WTC11 (cell line): ENCODE data around the gene NDUFS7. TPM values are rescaled to one million over a fixed set of nuclear protein-coding genes. Genes with fewer than 3 reads are reported as not detected.

Experiments used
- ATAC-seq: fragments of 200-7000 bp; cut with Tn5 transposase; 2 replicates; pipeline ENCODE4 v1.10.0; 2021; ENCODE audit warnings: mild to moderate bottlenecking, moderate library complexity
- CTCF ChIA-PET: fragments of 300-600 bp; sonication (Branson Sonifier 250); formaldehyde crosslinking; loops from one replicate; lab custom pipeline; 2021; ENCODE audit warnings: antibody characterized with exemption; lab: Charles Lee
- POLR2A ChIA-PET: fragments of 350-600 bp; sonication (Branson Sonifier 250); formaldehyde crosslinking; loops from one replicate; lab custom pipeline; 2021; ENCODE audit warnings: antibody characterized with exemption; lab: Charles Lee
- DNase-seq: peaks from one replicate; pipeline ENCODE4 v3.0.0; 2021; ENCODE audit warnings: low spot score
- H3K27ac Mint-ChIP-seq: 2 replicates; pipeline ENCODE4 v1.8.0; 2021; ENCODE audit warnings: mixed read lengths
- H3K27me3 Mint-ChIP-seq: 2 replicates; pipeline ENCODE4 v1.8.0; 2021; ENCODE audit warnings: low read depth, mild to moderate bottlenecking, moderate library complexity, mixed read lengths
- H3K36me3 Mint-ChIP-seq: 2 replicates; pipeline ENCODE4 v1.8.0; 2021; ENCODE audit warnings: mixed read lengths
- H3K4me1 Mint-ChIP-seq: 2 replicates; pipeline ENCODE4 v1.8.0; 2022; ENCODE audit warnings: mixed read lengths
- H3K4me3 Mint-ChIP-seq: 2 replicates; pipeline ENCODE4 v1.8.0; 2021; ENCODE audit warnings: mild to moderate bottlenecking, moderate library complexity, mixed read lengths
- H3K9me3 Mint-ChIP-seq: 2 replicates; pipeline ENCODE4 v1.8.0; 2021; ENCODE audit warnings: mixed read lengths
- ATF1 ChIP-seq: sonication (generic); formaldehyde crosslinking; IDR thresholded peaks from 2 replicates; pipeline ENCODE4 v1.8.1; 2023; ENCODE audit warnings: mild to moderate bottlenecking, moderate library complexity, missing genetic modification reagents
- CBFB ChIP-seq: sonication (generic); formaldehyde crosslinking; IDR thresholded peaks from 2 replicates; pipeline ENCODE4 v1.8.1; 2022; ENCODE audit warnings: mild to moderate bottlenecking, low read depth, missing genetic modification reagents
- EMX1 ChIP-seq: fragments of 250-450 bp; sonication (Bioruptor Pico); IDR thresholded peaks from 2 replicates; pipeline ENCODE4 v1.8.0; 2021; ENCODE audit warnings: mild to moderate bottlenecking
- GABPB1 ChIP-seq: sonication (generic); formaldehyde crosslinking; IDR thresholded peaks from 2 replicates; pipeline ENCODE4 v1.8.1; 2023; ENCODE audit warnings: mild to moderate bottlenecking, missing genetic modification reagents
- GTF2I ChIP-seq: fragments of 250-450 bp; sonication (Bioruptor Pico); conservative IDR thresholded peaks from 2 replicates; pipeline ENCODE4 v1.4.0; 2021; ENCODE audit warnings: mild to moderate bottlenecking
- JUN ChIP-seq: sonication (generic); formaldehyde crosslinking; IDR thresholded peaks from 2 replicates; pipeline ENCODE4 v1.8.0; 2023; ENCODE audit warnings: mild to moderate bottlenecking, missing genetic modification reagents
- RORB ChIP-seq: fragments of 250-450 bp; sonication (Bioruptor Pico); IDR thresholded peaks from 2 replicates; pipeline ENCODE4 v1.9.0; 2021; ENCODE audit warnings: mild to moderate bottlenecking
- SOX15 ChIP-seq: fragments of 250-450 bp; sonication (Bioruptor Pico); IDR thresholded peaks from 2 replicates; pipeline ENCODE4 v1.9.0; 2021; ENCODE audit warnings: mild to moderate bottlenecking
- ZBTB21 ChIP-seq: sonication (generic); formaldehyde crosslinking; IDR thresholded peaks from 2 replicates; pipeline ENCODE4 v1.8.1; 2023; ENCODE audit warnings: mild to moderate bottlenecking, missing genetic modification reagents, borderline replicate concordance
- ZNF138 ChIP-seq: sonication (generic); formaldehyde crosslinking; conservative IDR thresholded peaks from 2 replicates; pipeline ENCODE4 v1.8.1; 2022; ENCODE audit warnings: mild to moderate bottlenecking, moderate library complexity, missing genetic modification reagents
- ZNF219 ChIP-seq: sonication (generic); formaldehyde crosslinking; IDR thresholded peaks from 2 replicates; pipeline ENCODE4 v1.8.0; 2023; ENCODE audit warnings: missing genetic modification reagents, mild to moderate bottlenecking, borderline replicate concordance
- ZNF263 ChIP-seq: sonication (generic); formaldehyde crosslinking; IDR thresholded peaks from 2 replicates; pipeline ENCODE4 v1.8.1; 2022; ENCODE audit warnings: low read depth, mild to moderate bottlenecking, moderate library complexity, missing genetic modification reagents
- total RNA-seq: library from RNA; stranded (reverse); gene quantifications from 3 replicates; pipeline ENCODE4 v1.2.3, GENCODE V29; 2021
- TF ChIP-seq, protein P1 (sequence below): sonication (generic); formaldehyde crosslinking; IDR thresholded peaks from 2 replicates; pipeline ENCODE4 v1.8.0; 2022; ENCODE audit warnings: mild to moderate bottlenecking, missing genetic modification reagents
- TF ChIP-seq, protein P2 (sequence below): sonication (generic); formaldehyde crosslinking; IDR thresholded peaks from 2 replicates; pipeline ENCODE4 v1.8.1; 2022; ENCODE audit warnings: mild to moderate bottlenecking, moderate library complexity, missing genetic modification reagents
- TF ChIP-seq, protein P3 (sequence below): sonication (generic); formaldehyde crosslinking; IDR thresholded peaks from 2 replicates; pipeline ENCODE4 v1.8.1; 2023; ENCODE audit warnings: mild to moderate bottlenecking, missing genetic modification reagents, borderline replicate concordance
- TF ChIP-seq, protein P4 (sequence below): sonication (generic); formaldehyde crosslinking; IDR thresholded peaks from 2 replicates; pipeline ENCODE4 v1.8.0; 2023; ENCODE audit warnings: mild to moderate bottlenecking, missing genetic modification reagents
- TF ChIP-seq, protein P5 (sequence below): sonication (generic); formaldehyde crosslinking; IDR thresholded peaks from 2 replicates; pipeline ENCODE4 v1.8.1; 2023; ENCODE audit warnings: mild to moderate bottlenecking, missing genetic modification reagents, moderate library complexity

The NDUFS7 gene
- total RNA-seq, 1 experiment from 2014 or later: 136 TPM

DNA sequence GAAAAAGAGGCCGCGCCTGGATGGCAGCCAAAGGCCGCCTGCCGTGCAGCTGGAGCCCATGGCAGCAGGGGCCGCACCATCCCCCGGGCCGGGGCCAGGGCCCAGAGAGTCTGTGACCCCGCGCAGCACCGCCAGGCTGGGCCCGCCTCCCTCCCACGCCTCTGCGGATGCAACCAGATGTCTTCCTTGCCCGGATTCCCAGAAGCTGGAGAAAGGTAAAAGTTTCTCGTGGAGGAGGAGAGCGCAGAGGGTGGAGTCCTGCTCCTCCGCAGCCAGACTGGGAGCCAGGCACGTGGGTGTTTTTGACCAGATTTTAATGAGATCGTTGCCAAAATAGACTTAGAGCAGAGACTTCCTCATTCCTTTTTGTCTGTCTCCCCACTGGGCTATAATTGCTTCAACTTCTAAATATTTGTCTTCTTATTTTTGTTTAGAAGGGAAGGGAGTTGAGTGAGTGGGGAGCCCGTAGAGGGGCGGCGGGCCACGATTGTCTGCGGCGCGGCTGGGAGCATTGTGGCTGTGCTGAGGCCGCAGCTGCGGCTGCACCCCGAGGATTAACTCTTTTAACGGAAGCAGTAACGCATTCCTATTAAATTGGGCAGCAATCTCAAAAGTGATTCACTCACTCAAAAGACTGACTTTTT, 22.8 kb upstream of the NDUFS7 start (continued):
- TF ChIP-seq, protein P1, sequence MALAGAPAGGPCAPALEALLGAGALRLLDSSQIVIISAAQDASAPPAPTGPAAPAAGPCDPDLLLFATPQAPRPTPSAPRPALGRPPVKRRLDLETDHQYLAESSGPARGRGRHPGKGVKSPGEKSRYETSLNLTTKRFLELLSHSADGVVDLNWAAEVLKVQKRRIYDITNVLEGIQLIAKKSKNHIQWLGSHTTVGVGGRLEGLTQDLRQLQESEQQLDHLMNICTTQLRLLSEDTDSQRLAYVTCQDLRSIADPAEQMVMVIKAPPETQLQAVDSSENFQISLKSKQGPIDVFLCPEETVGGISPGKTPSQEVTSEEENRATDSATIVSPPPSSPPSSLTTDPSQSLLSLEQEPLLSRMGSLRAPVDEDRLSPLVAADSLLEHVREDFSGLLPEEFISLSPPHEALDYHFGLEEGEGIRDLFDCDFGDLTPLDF (CRISPR knock-in tag): no peak
- TF ChIP-seq ATF1 (no peak), ZBTB21 (CRISPR knock-in tag) (no peak), SOX15 (CRISPR knock-in tag) (no peak)
- TF ChIP-seq, protein P2, sequence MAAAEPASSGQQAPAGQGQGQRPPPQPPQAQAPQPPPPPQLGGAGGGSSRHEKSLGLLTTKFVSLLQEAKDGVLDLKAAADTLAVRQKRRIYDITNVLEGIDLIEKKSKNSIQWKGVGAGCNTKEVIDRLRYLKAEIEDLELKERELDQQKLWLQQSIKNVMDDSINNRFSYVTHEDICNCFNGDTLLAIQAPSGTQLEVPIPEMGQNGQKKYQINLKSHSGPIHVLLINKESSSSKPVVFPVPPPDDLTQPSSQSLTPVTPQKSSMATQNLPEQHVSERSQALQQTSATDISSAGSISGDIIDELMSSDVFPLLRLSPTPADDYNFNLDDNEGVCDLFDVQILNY (CRISPR knock-in tag): no peak

DNA sequence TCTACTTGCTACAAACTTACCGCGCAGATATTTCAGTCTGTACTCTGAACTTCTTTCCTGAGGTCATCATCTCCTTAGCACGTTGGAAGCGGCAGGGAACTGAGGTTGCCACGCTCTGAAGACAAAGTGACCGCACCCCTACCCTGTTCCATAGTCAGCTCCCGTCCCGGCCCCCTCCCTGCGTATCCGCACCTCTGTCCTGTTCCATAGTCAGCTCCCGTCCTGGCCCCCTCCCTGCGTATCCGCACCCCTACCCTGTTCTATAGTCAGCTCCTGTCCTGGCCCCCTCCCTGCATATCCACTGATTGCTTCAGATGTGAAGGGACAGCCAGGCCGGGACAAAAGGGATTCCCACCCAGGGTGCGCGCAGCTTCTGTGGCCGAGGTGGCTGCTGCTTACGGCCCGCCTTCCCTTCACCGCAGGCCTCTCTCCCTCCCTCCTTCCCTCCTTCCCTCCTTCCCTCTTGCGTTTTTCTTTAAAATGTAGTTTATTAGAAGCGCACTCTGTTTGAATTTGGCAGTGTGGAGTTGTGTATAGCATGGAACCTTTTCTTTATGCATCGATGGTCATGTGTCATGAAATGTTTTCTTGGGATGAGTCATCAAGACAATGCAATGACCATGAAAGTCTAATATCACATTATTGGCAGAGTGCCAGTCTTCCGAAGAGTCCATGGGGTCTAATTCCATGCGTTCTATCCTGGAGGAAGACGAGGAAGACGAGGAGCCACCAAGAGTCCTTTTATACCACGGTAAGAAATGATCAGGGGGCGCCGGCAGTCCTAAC, 21.9 kb upstream of the NDUFS7 start:
- Mint-ChIP-seq H3K27ac (no peak overlapping the region; the same call in 1 of the 2 replicates), H3K27me3 (no peaks in the 10 kb centered on the region), H3K4me3 (no peak overlapping the region), H3K9me3 (no peaks in the 10 kb centered on the region), H3K36me3 (peaks cover 73% of the 10 kb centered on the region), H3K4me1 (peaks cover 28% of the 10 kb centered on the region)
- DNase-seq (no peak), ATAC-seq (no peak)
- TF ChIP-seq ZNF219 (CRISPR knock-in tag) (no peak), ZNF138 (CRISPR knock-in tag) (no peak), CBFB (CRISPR knock-in tag) (no peak), RORB (CRISPR knock-in tag) (no peak), GTF2I (CRISPR knock-in tag) (no peak), ZNF263 (CRISPR knock-in tag) (no peak), JUN (CRISPR knock-in tag) (no peak), GABPB1 (no peak), EMX1 (CRISPR knock-in tag) (no peak)
- TF ChIP-seq, protein P3, sequence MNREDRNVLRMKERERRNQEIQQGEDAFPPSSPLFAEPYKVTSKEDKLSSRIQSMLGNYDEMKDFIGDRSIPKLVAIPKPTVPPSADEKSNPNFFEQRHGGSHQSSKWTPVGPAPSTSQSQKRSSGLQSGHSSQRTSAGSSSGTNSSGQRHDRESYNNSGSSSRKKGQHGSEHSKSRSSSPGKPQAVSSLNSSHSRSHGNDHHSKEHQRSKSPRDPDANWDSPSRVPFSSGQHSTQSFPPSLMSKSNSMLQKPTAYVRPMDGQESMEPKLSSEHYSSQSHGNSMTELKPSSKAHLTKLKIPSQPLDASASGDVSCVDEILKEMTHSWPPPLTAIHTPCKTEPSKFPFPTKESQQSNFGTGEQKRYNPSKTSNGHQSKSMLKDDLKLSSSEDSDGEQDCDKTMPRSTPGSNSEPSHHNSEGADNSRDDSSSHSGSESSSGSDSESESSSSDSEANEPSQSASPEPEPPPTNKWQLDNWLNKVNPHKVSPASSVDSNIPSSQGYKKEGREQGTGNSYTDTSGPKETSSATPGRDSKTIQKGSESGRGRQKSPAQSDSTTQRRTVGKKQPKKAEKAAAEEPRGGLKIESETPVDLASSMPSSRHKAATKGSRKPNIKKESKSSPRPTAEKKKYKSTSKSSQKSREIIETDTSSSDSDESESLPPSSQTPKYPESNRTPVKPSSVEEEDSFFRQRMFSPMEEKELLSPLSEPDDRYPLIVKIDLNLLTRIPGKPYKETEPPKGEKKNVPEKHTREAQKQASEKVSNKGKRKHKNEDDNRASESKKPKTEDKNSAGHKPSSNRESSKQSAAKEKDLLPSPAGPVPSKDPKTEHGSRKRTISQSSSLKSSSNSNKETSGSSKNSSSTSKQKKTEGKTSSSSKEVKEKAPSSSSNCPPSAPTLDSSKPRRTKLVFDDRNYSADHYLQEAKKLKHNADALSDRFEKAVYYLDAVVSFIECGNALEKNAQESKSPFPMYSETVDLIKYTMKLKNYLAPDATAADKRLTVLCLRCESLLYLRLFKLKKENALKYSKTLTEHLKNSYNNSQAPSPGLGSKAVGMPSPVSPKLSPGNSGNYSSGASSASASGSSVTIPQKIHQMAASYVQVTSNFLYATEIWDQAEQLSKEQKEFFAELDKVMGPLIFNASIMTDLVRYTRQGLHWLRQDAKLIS: no peak
- TF ChIP-seq, protein P4, sequence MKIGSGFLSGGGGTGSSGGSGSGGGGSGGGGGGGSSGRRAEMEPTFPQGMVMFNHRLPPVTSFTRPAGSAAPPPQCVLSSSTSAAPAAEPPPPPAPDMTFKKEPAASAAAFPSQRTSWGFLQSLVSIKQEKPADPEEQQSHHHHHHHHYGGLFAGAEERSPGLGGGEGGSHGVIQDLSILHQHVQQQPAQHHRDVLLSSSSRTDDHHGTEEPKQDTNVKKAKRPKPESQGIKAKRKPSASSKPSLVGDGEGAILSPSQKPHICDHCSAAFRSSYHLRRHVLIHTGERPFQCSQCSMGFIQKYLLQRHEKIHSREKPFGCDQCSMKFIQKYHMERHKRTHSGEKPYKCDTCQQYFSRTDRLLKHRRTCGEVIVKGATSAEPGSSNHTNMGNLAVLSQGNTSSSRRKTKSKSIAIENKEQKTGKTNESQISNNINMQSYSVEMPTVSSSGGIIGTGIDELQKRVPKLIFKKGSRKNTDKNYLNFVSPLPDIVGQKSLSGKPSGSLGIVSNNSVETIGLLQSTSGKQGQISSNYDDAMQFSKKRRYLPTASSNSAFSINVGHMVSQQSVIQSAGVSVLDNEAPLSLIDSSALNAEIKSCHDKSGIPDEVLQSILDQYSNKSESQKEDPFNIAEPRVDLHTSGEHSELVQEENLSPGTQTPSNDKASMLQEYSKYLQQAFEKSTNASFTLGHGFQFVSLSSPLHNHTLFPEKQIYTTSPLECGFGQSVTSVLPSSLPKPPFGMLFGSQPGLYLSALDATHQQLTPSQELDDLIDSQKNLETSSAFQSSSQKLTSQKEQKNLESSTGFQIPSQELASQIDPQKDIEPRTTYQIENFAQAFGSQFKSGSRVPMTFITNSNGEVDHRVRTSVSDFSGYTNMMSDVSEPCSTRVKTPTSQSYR (CRISPR knock-in tag): no peak
- TF ChIP-seq, protein P5, sequence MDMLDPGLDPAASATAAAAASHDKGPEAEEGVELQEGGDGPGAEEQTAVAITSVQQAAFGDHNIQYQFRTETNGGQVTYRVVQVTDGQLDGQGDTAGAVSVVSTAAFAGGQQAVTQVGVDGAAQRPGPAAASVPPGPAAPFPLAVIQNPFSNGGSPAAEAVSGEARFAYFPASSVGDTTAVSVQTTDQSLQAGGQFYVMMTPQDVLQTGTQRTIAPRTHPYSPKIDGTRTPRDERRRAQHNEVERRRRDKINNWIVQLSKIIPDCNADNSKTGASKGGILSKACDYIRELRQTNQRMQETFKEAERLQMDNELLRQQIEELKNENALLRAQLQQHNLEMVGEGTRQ (CRISPR knock-in tag): no peak
- ChIA-PET POLR2A (no interaction called here), CTCF (no interaction called here)
